ENCODE measurements around the gene ZNF334.

The ZNF334 gene

GRCh38 chr20:46545077-46545826 is 31.9 kb upstream of the ZNF334 start:
- peak; percentile 61 for DNase-seq

- DNase-seq, result no peak
Observed at GRCh38 chr20:46544576-46544975, 31.2 kb upstream of the ZNF334 start.

GRCh38 chr20:46543959-46544358 is 30.6 kb upstream of the ZNF334 start:
- DNase-seq, result no peak

GRCh38 chr20:46543033-46543432 is 29.7 kb upstream of the ZNF334 start:
- no peak for DNase-seq

- DNase-seq, result no peak
Observed at GRCh38 chr20:46541229-46541935, 28.0 kb upstream of the ZNF334 start.

- DNase-seq, result no peak
Observed at GRCh38 chr20:46539113-46539512, 25.8 kb upstream of the ZNF334 start.

- no peak for DNase-seq
Observed at GRCh38 chr20:46530640-46531039, 17.3 kb upstream of the ZNF334 start.

- DNase-seq, result no peak
Observed at GRCh38 chr20:46523696-46524328, 10.5 kb upstream of the ZNF334 start.

- DNase-seq, result no peak
Observed at GRCh38 chr20:46523108-46523507, 9.7 kb upstream of the ZNF334 start.

GRCh38 chr20:46520976-46521579 is 7.7 kb upstream of the ZNF334 start:
- peak; percentile 37 for DNase-seq

- DNase-seq, result no peak
Observed at GRCh38 chr20:46520540-46520939, 7.2 kb upstream of the ZNF334 start.

GRCh38 chr20:46519471-46520068 is 6.2 kb upstream of the ZNF334 start:
- DNase-seq, result no peak

- DNase-seq, result no peak
Observed at GRCh38 chr20:46509523-46509922, 3.8 kb downstream of the ZNF334 start.

GRCh38 chr20:46507760-46508407 is 5.5 kb downstream of the ZNF334 start:
- DNase-seq, result no peak

GRCh38 chr20:46505506-46505905 is 7.9 kb downstream of the ZNF334 start:
- no peak for DNase-seq

GRCh38 chr20:46501961-46502360 is 11.4 kb downstream of the ZNF334 start:
- DNase-seq, result no peak

- no peak for DNase-seq
Observed at GRCh38 chr20:46501337-46501942, 11.9 kb downstream of the ZNF334 start.

- DNase-seq, result no peak
Observed at GRCh38 chr20:46494077-46494476, 19.3 kb downstream of the ZNF334 start.

- no peak for DNase-seq
Observed at GRCh38 chr20:46491354-46491753, 22.0 kb downstream of the ZNF334 start.

GRCh38 chr20:46488451-46488850 is 24.9 kb downstream of the ZNF334 start:
- DNase-seq, result no peak

- DNase-seq, result no peak
Observed at GRCh38 chr20:46487628-46488027, 25.7 kb downstream of the ZNF334 start.

- no peak for DNase-seq
Observed at GRCh38 chr20:46485431-46485830, 27.9 kb downstream of the ZNF334 start.
